WTC11 (cell line): ENCODE measurements around the gene STUB1. TPM values are rescaled to one million over a fixed set of nuclear protein-coding genes. Genes with fewer than 3 reads are reported as not detected.
A peak's percentile ranks its signal among the peaks of the same experiment; 100 is the strongest.

Source experiments
- ATAC-seq: fragments of 200-7000 bp; cut with Tn5 transposase; 2 replicates; pipeline ENCODE4 v1.10.0; 2021; ENCODE audit warnings: mild to moderate bottlenecking, moderate library complexity
- CTCF ChIA-PET: fragments of 300-600 bp; sonication (Branson Sonifier 250); formaldehyde crosslinking; loops from one replicate; lab custom pipeline; 2021; ENCODE audit warnings: antibody characterized with exemption; lab: Charles Lee
- POLR2A ChIA-PET: fragments of 350-600 bp; sonication (Branson Sonifier 250); formaldehyde crosslinking; loops from one replicate; lab custom pipeline; 2021; ENCODE audit warnings: antibody characterized with exemption; lab: Charles Lee
- DNase-seq: peaks from one replicate; pipeline ENCODE4 v3.0.0; 2021; ENCODE audit warnings: low spot score
- H3K27ac Mint-ChIP-seq: 2 replicates; pipeline ENCODE4 v1.8.0; 2021; ENCODE audit warnings: mixed read lengths
- H3K27me3 Mint-ChIP-seq: 2 replicates; pipeline ENCODE4 v1.8.0; 2021; ENCODE audit warnings: low read depth, mild to moderate bottlenecking, moderate library complexity, mixed read lengths
- H3K36me3 Mint-ChIP-seq: 2 replicates; pipeline ENCODE4 v1.8.0; 2021; ENCODE audit warnings: mixed read lengths
- H3K4me1 Mint-ChIP-seq: 2 replicates; pipeline ENCODE4 v1.8.0; 2022; ENCODE audit warnings: mixed read lengths
- H3K4me3 Mint-ChIP-seq: 2 replicates; pipeline ENCODE4 v1.8.0; 2021; ENCODE audit warnings: mild to moderate bottlenecking, moderate library complexity, mixed read lengths
- H3K9me3 Mint-ChIP-seq: 2 replicates; pipeline ENCODE4 v1.8.0; 2021; ENCODE audit warnings: mixed read lengths
- ARID4B ChIP-seq: sonication (generic); formaldehyde crosslinking; IDR thresholded peaks from 2 replicates; pipeline ENCODE4 v1.8.0; 2023; ENCODE audit warnings: missing genetic modification reagents, mild to moderate bottlenecking, borderline replicate concordance
- CBFB ChIP-seq: sonication (generic); formaldehyde crosslinking; IDR thresholded peaks from 2 replicates; pipeline ENCODE4 v1.8.1; 2022; ENCODE audit warnings: mild to moderate bottlenecking, low read depth, missing genetic modification reagents
- ERG ChIP-seq: fragments of 250-450 bp; sonication (Bioruptor Pico); IDR thresholded peaks from 2 replicates; pipeline ENCODE4 v1.8.0; 2021; ENCODE audit warnings: mild to moderate bottlenecking
- ESRRA ChIP-seq: sonication (generic); formaldehyde crosslinking; IDR thresholded peaks from 2 replicates; pipeline ENCODE4 v1.8.1; 2022; ENCODE audit warnings: mild to moderate bottlenecking, missing genetic modification reagents, borderline replicate concordance
- HMGA2 ChIP-seq: fragments of 250-450 bp; sonication (Bioruptor Pico); IDR thresholded peaks from 2 replicates; pipeline ENCODE4 v1.4.0; 2021; ENCODE audit warnings: mild to moderate bottlenecking, moderate library complexity
- ZNF138 ChIP-seq: sonication (generic); formaldehyde crosslinking; conservative IDR thresholded peaks from 2 replicates; pipeline ENCODE4 v1.8.1; 2022; ENCODE audit warnings: mild to moderate bottlenecking, moderate library complexity, missing genetic modification reagents
- ZNF232 ChIP-seq: sonication (generic); formaldehyde crosslinking; IDR thresholded peaks from 2 replicates; pipeline ENCODE4 v1.8.0; 2022; ENCODE audit warnings: mild to moderate bottlenecking, missing genetic modification reagents
- total RNA-seq: library from RNA; stranded (reverse); gene quantifications from 3 replicates; pipeline ENCODE4 v1.2.3, GENCODE V29; 2021
- TF ChIP-seq, protein P1 (sequence below): sonication (generic); formaldehyde crosslinking; IDR thresholded peaks from 2 replicates; pipeline ENCODE4 v1.8.0; 2022; ENCODE audit warnings: mild to moderate bottlenecking, missing genetic modification reagents
- TF ChIP-seq, protein P2 (sequence below): sonication (generic); formaldehyde crosslinking; IDR thresholded peaks from 2 replicates; pipeline ENCODE4 v1.8.1; 2023; ENCODE audit warnings: mild to moderate bottlenecking, missing genetic modification reagents, moderate library complexity
- TF ChIP-seq, protein P3 (sequence below): fragments of 250-450 bp; sonication (Bioruptor Pico); IDR thresholded peaks from 2 replicates; pipeline ENCODE4 v1.9.0; 2021; ENCODE audit warnings: mild to moderate bottlenecking
- TF ChIP-seq, protein P4 (sequence below): sonication (generic); formaldehyde crosslinking; IDR thresholded peaks from 2 replicates; pipeline ENCODE4 v1.8.1; 2023; ENCODE audit warnings: mild to moderate bottlenecking, missing genetic modification reagents

STUB1 gene
- total RNA-seq, 1 experiment from 2014 or later, result 88.2 TPM

GRCh38 chr16:669666-670065 lies 10.5 kb upstream of the STUB1 start:
- TF ChIP-seq, protein P1, sequence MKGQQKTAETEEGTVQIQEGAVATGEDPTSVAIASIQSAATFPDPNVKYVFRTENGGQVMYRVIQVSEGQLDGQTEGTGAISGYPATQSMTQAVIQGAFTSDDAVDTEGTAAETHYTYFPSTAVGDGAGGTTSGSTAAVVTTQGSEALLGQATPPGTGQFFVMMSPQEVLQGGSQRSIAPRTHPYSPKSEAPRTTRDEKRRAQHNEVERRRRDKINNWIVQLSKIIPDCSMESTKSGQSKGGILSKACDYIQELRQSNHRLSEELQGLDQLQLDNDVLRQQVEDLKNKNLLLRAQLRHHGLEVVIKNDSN, result no peak
- TF ChIP-seq, protein P2, sequence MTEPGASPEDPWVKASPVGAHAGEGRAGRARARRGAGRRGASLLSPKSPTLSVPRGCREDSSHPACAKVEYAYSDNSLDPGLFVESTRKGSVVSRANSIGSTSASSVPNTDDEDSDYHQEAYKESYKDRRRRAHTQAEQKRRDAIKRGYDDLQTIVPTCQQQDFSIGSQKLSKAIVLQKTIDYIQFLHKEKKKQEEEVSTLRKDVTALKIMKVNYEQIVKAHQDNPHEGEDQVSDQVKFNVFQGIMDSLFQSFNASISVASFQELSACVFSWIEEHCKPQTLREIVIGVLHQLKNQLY (CRISPR knock-in tag), result no peak
- TF ChIP-seq, protein P3, sequence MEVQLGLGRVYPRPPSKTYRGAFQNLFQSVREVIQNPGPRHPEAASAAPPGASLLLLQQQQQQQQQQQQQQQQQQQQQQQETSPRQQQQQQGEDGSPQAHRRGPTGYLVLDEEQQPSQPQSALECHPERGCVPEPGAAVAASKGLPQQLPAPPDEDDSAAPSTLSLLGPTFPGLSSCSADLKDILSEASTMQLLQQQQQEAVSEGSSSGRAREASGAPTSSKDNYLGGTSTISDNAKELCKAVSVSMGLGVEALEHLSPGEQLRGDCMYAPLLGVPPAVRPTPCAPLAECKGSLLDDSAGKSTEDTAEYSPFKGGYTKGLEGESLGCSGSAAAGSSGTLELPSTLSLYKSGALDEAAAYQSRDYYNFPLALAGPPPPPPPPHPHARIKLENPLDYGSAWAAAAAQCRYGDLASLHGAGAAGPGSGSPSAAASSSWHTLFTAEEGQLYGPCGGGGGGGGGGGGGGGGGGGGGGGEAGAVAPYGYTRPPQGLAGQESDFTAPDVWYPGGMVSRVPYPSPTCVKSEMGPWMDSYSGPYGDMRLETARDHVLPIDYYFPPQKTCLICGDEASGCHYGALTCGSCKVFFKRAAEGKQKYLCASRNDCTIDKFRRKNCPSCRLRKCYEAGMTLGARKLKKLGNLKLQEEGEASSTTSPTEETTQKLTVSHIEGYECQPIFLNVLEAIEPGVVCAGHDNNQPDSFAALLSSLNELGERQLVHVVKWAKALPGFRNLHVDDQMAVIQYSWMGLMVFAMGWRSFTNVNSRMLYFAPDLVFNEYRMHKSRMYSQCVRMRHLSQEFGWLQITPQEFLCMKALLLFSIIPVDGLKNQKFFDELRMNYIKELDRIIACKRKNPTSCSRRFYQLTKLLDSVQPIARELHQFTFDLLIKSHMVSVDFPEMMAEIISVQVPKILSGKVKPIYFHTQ (CRISPR knock-in tag), result no peak
- no peak for TF ChIP-seq ZNF232 (CRISPR knock-in tag)
- TF ChIP-seq ARID4B (CRISPR knock-in tag), result no peak
- no peak for TF ChIP-seq ERG (CRISPR knock-in tag)
- no peak for TF ChIP-seq CBFB (CRISPR knock-in tag)
- TF ChIP-seq, protein P4, sequence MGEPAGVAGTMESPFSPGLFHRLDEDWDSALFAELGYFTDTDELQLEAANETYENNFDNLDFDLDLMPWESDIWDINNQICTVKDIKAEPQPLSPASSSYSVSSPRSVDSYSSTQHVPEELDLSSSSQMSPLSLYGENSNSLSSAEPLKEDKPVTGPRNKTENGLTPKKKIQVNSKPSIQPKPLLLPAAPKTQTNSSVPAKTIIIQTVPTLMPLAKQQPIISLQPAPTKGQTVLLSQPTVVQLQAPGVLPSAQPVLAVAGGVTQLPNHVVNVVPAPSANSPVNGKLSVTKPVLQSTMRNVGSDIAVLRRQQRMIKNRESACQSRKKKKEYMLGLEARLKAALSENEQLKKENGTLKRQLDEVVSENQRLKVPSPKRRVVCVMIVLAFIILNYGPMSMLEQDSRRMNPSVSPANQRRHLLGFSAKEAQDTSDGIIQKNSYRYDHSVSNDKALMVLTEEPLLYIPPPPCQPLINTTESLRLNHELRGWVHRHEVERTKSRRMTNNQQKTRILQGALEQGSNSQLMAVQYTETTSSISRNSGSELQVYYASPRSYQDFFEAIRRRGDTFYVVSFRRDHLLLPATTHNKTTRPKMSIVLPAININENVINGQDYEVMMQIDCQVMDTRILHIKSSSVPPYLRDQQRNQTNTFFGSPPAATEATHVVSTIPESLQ (CRISPR knock-in tag), result no peak
- no peak for TF ChIP-seq ZNF138 (CRISPR knock-in tag)
- no peak for TF ChIP-seq HMGA2 (CRISPR knock-in tag)
- no peak for TF ChIP-seq ESRRA (CRISPR knock-in tag)
- peak overlapping the region; percentile 65 for H3K4me3 Mint-ChIP-seq
- no peak overlapping the region for H3K27ac Mint-ChIP-seq
- no peak for ATAC-seq
- no peak for DNase-seq
- no peaks in the 10 kb centered on the region for H3K27me3 Mint-ChIP-seq
- H3K9me3 Mint-ChIP-seq, result no peaks in the 10 kb centered on the region
- H3K4me1 Mint-ChIP-seq, result peaks cover under 1% of the 10 kb centered on the region
- H3K36me3 Mint-ChIP-seq, result peaks cover 11% of the 10 kb centered on the region
- CTCF ChIA-PET, result interaction anchor here (3.0 kb wide), 1 partner anchor 21 kb away, joined by 16 read pairs; the partner anchor contains the start of gene WDR90
- POLR2A ChIA-PET, result no interaction called here
